ENCODE data around the gene TTYH1.

DNA sequence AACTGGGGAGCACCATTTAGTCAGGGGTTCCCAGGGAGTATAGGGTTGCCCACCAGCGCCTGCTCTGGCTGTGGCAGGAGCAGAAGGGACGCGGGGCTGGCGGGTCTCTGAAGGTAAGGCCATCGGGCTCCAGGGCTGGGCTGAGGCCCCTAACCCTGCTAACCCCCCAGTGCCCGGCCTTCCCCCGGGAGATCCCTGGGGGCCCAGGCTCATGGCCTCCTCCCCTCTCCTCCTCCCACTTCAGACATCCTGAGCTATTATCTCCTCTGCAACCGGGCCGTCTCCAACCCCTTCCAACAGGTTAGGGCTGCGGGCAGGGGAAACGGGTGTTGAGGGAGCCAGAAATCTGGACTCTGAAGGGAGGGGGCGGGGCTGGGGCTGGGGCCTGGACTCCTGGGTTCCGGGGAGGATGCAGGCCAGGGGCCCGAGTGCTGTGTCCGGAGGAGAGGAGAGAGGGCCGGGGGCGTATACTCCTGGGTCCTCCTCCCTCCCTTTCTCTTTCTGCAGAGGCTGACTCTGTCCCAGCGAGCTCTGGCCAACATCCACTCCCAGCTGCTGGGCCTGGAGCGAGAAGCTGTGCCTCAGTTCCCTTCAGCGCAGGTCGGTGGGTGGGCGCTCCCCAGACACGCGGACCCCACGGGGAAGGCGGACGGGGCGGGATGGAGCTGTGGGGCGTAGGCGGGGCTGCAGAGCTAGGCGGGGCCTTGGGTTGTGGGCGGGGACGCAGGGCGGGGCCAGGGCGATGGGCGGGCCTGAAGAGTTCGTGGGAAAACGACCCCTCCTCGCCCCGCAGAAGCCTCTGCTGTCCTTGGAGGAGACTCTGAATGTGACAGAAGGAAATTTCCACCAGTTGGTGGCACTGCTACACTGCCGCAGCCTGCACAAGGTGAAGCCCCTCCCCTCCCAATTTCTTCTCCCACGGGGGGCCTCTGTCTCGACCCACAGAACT, 15.3 kb downstream of the TTYH1 start:
- TF ChIP-seq, protein P1, sequence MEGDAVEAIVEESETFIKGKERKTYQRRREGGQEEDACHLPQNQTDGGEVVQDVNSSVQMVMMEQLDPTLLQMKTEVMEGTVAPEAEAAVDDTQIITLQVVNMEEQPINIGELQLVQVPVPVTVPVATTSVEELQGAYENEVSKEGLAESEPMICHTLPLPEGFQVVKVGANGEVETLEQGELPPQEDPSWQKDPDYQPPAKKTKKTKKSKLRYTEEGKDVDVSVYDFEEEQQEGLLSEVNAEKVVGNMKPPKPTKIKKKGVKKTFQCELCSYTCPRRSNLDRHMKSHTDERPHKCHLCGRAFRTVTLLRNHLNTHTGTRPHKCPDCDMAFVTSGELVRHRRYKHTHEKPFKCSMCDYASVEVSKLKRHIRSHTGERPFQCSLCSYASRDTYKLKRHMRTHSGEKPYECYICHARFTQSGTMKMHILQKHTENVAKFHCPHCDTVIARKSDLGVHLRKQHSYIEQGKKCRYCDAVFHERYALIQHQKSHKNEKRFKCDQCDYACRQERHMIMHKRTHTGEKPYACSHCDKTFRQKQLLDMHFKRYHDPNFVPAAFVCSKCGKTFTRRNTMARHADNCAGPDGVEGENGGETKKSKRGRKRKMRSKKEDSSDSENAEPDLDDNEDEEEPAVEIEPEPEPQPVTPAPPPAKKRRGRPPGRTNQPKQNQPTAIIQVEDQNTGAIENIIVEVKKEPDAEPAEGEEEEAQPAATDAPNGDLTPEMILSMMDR (conservative IDR thresholded peaks at IDR 0.05 in 1 of 2, IDR thresholded peaks at IDR 0.05 in 1 of 2; ENCODE audit: low read depth in 1 of 2, low read length in 2 of 2): peak in 1 of 2 donors; percentile 5
- TF ChIP-seq EZH2 (IDR thresholded peaks at IDR 0.05; ENCODE audit: low read length, missing control alignments): no peak

Data from fibroblast of lung (primary cell).